ENCODE data around the gene DOCK9. TPM values are rescaled to one million over a fixed set of nuclear protein-coding genes. Genes with fewer than 3 reads are reported as not detected.
"Not testable (repeated sequence)": the region's sequence is repeated elsewhere in the genome, so short reads cannot be mapped to it uniquely, and the experiment has no call there.

DOCK9 gene
- total RNA-seq, 1 donor from 2014 or later = 25.5 TPM

DNA sequence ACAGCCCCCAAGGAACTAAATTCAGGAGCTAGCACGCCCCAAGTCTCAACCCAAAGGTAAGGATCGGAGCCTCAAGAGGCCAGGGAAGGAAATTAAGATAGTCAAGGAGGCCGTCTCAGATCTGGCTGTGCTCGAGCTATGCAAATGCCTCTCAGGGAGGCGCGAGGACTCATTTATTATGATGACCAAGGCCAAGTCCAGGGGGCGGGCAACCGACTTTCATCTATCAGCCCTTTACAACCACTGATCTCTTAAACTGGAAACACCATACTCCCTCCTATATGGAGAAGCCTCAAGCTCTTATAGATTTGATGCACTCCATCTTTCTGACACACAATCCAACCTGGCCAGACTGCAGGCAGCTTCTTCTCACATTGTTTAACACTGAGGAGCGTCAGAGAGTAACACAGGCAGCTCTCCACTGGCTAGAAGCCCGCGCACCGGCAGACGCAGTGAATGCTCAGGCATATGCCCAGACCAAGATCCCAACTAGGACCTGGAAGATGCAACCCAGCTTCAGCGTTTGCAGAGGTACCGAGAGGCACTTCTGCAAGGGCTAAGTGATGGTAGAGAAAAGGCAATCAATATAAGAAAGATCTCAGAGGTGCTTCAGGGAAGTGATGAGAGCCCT is 215.8 kb downstream of the DOCK9 start:
- TF ChIP-seq, protein P1, sequence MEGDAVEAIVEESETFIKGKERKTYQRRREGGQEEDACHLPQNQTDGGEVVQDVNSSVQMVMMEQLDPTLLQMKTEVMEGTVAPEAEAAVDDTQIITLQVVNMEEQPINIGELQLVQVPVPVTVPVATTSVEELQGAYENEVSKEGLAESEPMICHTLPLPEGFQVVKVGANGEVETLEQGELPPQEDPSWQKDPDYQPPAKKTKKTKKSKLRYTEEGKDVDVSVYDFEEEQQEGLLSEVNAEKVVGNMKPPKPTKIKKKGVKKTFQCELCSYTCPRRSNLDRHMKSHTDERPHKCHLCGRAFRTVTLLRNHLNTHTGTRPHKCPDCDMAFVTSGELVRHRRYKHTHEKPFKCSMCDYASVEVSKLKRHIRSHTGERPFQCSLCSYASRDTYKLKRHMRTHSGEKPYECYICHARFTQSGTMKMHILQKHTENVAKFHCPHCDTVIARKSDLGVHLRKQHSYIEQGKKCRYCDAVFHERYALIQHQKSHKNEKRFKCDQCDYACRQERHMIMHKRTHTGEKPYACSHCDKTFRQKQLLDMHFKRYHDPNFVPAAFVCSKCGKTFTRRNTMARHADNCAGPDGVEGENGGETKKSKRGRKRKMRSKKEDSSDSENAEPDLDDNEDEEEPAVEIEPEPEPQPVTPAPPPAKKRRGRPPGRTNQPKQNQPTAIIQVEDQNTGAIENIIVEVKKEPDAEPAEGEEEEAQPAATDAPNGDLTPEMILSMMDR (IDR thresholded peaks at IDR 0.05) = no peak
- ChIA-PET CTCF (no interaction called here), POLR2A (no interaction called here)
- Mint-ChIP-seq H3K27ac (no peak overlapping the region), H3K4me1 (no peaks in the 10 kb centered on the region), H3K36me3 (ENCODE audit: low read depth) (no peaks in the 10 kb centered on the region), H3K4me3 (no peak overlapping the region), H3K27me3 (peaks cover 4% of the 10 kb centered on the region), H3K9me3 (peaks cover 2% of the 10 kb centered on the region)
- DNase-seq = no peak
- ATAC-seq (ENCODE audit: low read depth) = no peak
- intact Hi-C loops (cut with micrococcal nuclease) = no loop called here

DNA sequence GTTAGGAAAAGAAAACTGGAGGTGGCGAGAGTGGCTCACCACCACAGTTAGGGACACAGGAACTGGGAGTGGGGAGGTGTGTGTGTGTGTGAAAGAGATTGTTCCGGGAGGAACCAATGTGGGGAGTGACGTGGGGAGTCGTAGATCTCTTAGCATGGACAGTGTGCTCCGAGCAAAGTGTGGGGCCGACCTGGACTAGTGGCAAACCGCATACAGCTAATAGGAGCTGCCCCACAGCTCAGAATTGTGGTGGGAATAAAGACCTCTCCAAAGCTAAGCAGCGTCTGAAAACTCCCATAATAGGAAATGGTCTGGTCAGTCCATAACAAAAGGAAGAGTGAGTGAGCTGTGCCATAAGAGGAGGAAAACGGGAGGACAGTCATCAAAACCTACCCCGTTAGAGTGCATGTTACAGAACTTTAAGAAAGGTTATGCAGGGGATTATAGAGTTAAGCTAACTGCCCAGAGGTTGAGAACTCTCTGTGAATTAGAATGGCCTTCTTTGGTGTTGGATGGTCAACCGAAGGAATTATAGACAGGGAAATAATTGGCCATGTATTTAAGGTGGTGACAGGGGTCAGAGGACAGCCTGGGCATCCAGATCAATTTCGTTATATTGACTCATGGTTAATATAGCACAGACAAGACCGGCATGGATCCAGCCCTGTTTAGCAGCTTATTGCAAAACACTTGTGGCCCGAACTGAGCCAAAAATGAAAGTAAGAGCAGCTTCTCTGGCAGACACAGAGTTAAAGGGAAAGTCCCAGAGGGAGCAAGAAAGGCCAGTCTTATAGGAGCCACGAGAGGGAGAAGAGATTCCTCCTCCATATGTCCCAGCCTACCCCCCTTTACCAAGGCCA is 216.5 kb downstream of the DOCK9 start:
- POLR2A ChIA-PET = no interaction called here
- Mint-ChIP-seq H3K27me3 (peaks cover 4% of the 10 kb centered on the region), H3K36me3 (ENCODE audit: low read depth) (no peaks in the 10 kb centered on the region), H3K27ac (no peak overlapping the region), H3K9me3 (peaks cover 2% of the 10 kb centered on the region), H3K4me1 (no peaks in the 10 kb centered on the region), H3K4me3 (no peak overlapping the region)
- intact Hi-C loops (cut with micrococcal nuclease) = no loop called here
- DNase-seq (no peak), ATAC-seq (ENCODE audit: low read depth) (no peak)
- CTCF ChIA-PET = no interaction called here
- TF ChIP-seq, protein P1 (IDR thresholded peaks at IDR 0.05) = no peak

DNA sequence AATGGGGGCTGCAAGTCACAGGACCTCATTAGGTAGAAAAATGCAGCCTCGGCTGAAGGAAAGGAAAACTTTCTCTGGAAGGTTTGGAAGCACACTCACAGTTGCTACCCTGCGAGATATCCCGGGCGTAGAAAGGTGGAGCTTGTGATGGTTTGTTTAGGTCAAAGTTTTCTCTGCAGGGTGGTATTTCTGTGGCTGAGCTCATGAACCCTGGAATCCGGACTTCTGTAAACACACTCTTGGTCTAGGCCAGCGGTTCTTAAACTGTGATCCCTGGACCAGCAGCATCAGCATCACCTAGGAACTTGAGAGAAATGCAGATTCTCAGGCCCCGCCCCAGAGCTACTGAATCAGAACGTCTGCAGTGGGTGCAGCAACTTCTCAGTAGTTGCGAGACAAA is 222.1 kb downstream of the DOCK9 start:
- H3K27ac Mint-ChIP-seq = no peak overlapping the region
- DNase-seq (no peak), ATAC-seq (ENCODE audit: low read depth) (no peak)
- no peak overlapping the region for H3K4me3 Mint-ChIP-seq
- intact Hi-C loops (cut with micrococcal nuclease) = no loop called here
- no peaks in the 10 kb centered on the region for H3K4me1 Mint-ChIP-seq
- peaks cover 8% of the 10 kb centered on the region for H3K9me3 Mint-ChIP-seq
- CTCF ChIA-PET = no interaction called here
- peaks cover 40% of the 10 kb centered on the region for H3K27me3 Mint-ChIP-seq
- POLR2A ChIA-PET = no interaction called here
- H3K36me3 Mint-ChIP-seq (ENCODE audit: low read depth) = no peaks in the 10 kb centered on the region
- TF ChIP-seq, protein P1 (IDR thresholded peaks at IDR 0.05) = no peak

DNA sequence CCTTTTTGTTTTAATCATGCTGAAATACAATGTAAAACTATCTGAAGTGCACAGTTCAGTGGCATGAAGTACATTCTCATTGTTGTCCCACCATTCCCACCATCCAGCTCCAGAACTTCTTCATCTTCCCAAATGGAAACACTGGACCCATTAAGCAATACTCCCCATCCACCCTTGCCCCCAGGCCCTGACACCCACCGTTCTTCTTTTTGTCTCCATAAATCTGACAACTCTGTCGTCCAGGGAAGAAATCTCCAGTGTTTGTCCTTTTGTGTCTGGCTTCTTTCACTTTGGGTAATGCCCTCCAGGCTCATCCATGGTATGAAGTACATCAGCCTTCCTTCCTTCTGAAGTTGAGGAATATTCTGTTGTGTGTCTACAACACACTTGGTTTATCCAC is 222.7 kb downstream of the DOCK9 start:
- no peak overlapping the region for H3K27ac Mint-ChIP-seq
- no peak overlapping the region for H3K4me3 Mint-ChIP-seq
- ChIA-PET POLR2A (no interaction called here), CTCF (no interaction called here)
- no peaks in the 10 kb centered on the region for H3K36me3 Mint-ChIP-seq (ENCODE audit: low read depth)
- TF ChIP-seq, protein P1 (IDR thresholded peaks at IDR 0.05) = no peak
- peaks cover 6% of the 10 kb centered on the region for H3K9me3 Mint-ChIP-seq
- peaks cover 45% of the 10 kb centered on the region for H3K27me3 Mint-ChIP-seq
- ATAC-seq (ENCODE audit: low read depth) (no peak), DNase-seq (no peak)
- H3K4me1 Mint-ChIP-seq = no peaks in the 10 kb centered on the region
- intact Hi-C loops (cut with micrococcal nuclease) = no loop called here

DNA sequence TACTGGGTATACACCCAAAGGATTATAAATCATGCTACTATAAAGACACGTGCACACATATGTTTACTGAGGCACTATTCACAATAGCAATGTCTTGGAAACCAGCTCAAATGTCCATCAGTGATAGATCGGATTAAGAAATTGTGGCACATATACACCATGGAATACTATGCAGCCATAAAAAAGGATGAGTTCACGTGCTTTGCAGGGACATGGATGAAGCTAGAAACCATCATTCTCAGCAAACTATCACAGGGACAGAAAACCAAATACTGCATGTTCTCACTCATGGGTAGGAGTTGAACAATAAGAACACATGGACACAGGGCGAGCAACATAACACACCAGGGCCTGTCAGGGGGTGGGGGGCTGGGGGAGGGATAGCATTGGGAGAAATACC is 223.4 kb downstream of the DOCK9 start:
- H3K9me3 Mint-ChIP-seq; CTCF ChIA-PET; intact Hi-C loops (cut with micrococcal nuclease); ATAC-seq (ENCODE audit: low read depth); POLR2A ChIA-PET; H3K36me3 Mint-ChIP-seq (ENCODE audit: low read depth); H3K4me1 Mint-ChIP-seq; H3K27ac Mint-ChIP-seq; DNase-seq; H3K4me3 Mint-ChIP-seq: not testable (repeated sequence)
- H3K27me3 Mint-ChIP-seq = peaks cover 47% of the 10 kb centered on the region
